T-cell (primary cell): ENCODE data around the gene SLC51A. TPM values are rescaled to one million over a fixed set of nuclear protein-coding genes. Genes with fewer than 3 reads are reported as not detected.
"Not testable (repeated sequence)": the region's sequence is repeated elsewhere in the genome, so short reads cannot be mapped to it uniquely, and the experiment has no call there.

Source experiments
- ATAC-seq, 4 experiments: fragments of 200-7000 bp in 3 of 4; fragments of 150-1000 bp in 1 of 4; cut with Tn5 transposase; replicated peaks in 1 of 4; 1 replicate in 3 of 4; 2 replicates in 1 of 4; pipeline ENCODE4 v1.10.0; 2021; ENCODE audit warnings: moderate library complexity in 3 of 4, mild to moderate bottlenecking in 2 of 4, moderate number of reproducible peaks in 1 of 4
- CTCF ChIA-PET, 2 donors: fragments of 300-600 bp; sonication (Branson Sonifier 250); formaldehyde crosslinking; loops; one replicate each; lab custom pipeline; 2022; ENCODE audit warnings: antibody characterized with exemption in 2 of 2; lab: Charles Lee
- POLR2A ChIA-PET, 2 donors: fragments of 300-600 bp; sonication (Branson Sonifier 250); formaldehyde crosslinking; loops; one replicate each; lab custom pipeline; 2022; ENCODE audit warnings: antibody characterized with exemption in 2 of 2; lab: Charles Lee
- DNase-seq, 35 experiments: peaks; one replicate each; pipeline versions ENCODE4 v3.0.0 to v3.0.0-alpha.2; 2013 to 2023
- H3K27ac ChIP-seq: one replicate; pipeline ENCODE4 v1.5.1; 2013; ENCODE audit warnings: low read length
- H3K27me3 ChIP-seq, 2 experiments: replicated peaks in 1 of 2; 1 replicate in 1 of 2; 2 replicates in 1 of 2; pipeline versions ENCODE4 v1.6.1 to v1.7.0; 2013; ENCODE audit warnings: low read length in 1 of 2, mixed read lengths in 1 of 2; ENCODE audit not compliant: control insufficient read depth in 2 of 2, insufficient read depth in 2 of 2; ENCODE audit errors: extremely low read depth in 1 of 2
- H3K36me3 ChIP-seq, 2 donors: 1 replicate in 1 of 2; 2 replicates in 1 of 2; pipeline versions ENCODE4 v1.6.1 to v1.7.0; 2013; ENCODE audit warnings: low read length in 1 of 2; ENCODE audit not compliant: control insufficient read depth in 2 of 2, insufficient read depth in 1 of 2; ENCODE audit errors: extremely low read depth in 1 of 2
- H3K4me1 ChIP-seq, 2 experiments: 1 replicate in 1 of 2; 2 replicates in 1 of 2; pipeline versions ENCODE4 v1.6.1 to v1.7.0; 2013; ENCODE audit warnings: low read length in 2 of 2, mixed read lengths in 1 of 2; ENCODE audit not compliant: insufficient read depth in 2 of 2, control insufficient read depth in 1 of 2; ENCODE audit errors: extremely low read depth in 1 of 2
- H3K4me3 ChIP-seq, 2 donors: 1 replicate in 1 of 2; 2 replicates in 1 of 2; pipeline versions ENCODE4 v1.5.1 to v1.7.0; 2013; ENCODE audit warnings: mild to moderate bottlenecking in 2 of 2, low read length in 1 of 2, moderate library complexity in 1 of 2; ENCODE audit not compliant: control insufficient read depth in 1 of 2; ENCODE audit errors: extremely low read depth in 1 of 2
- H3K9me3 ChIP-seq: 2 replicates; pipeline ENCODE4 v1.7.0; 2013
- H3K27ac Mint-ChIP-seq, 2 donors: one replicate each; pipeline ENCODE4 v1.8.0; 2020 to 2021; ENCODE audit warnings: mild to moderate bottlenecking in 2 of 2, mixed read lengths in 2 of 2
- H3K27me3 Mint-ChIP-seq, 2 donors: one replicate each; pipeline ENCODE4 v1.8.0; 2021 to 2022; ENCODE audit warnings: mixed read lengths in 2 of 2
- H3K36me3 Mint-ChIP-seq: one replicate; pipeline ENCODE4 v1.8.0; 2021; ENCODE audit warnings: mixed read lengths
- H3K4me1 Mint-ChIP-seq, 3 donors: one replicate each; pipeline ENCODE4 v1.8.0; 2020 to 2022; ENCODE audit warnings: mixed read lengths in 3 of 3, mild to moderate bottlenecking in 1 of 3
- H3K4me3 Mint-ChIP-seq, 3 donors: one replicate each; pipeline ENCODE4 v1.8.0; 2020 to 2022; ENCODE audit warnings: mild to moderate bottlenecking in 3 of 3, mixed read lengths in 3 of 3, moderate library complexity in 3 of 3
- H3K9me3 Mint-ChIP-seq, 3 donors: one replicate each; pipeline ENCODE4 v1.8.0; 2020 to 2022; ENCODE audit warnings: mixed read lengths in 3 of 3
- WGBS: methylation state at CpG from one replicate; pipeline ENCODE4 v1.1.5; 2013; ENCODE audit warnings: missing lambda C conversion rate; ENCODE audit not compliant: insufficient coverage; 5-methylcytosine and 5-hydroxymethylcytosine counted together
- total RNA-seq, 35 experiments: library from RNA in 6 of 35; stranded (reverse) in 6 of 35; fragments of 120-200 nt in 1 of 35; gene quantifications; one replicate each; pipeline versions ENCODE4 v1.2.1 to v1.2.4 and lab custom pipeline; 2013 to 2026

Gene SLC51A
- total RNA-seq: not detected
- total RNA-seq (2013): not detected
- 0 to 0.09 (median 0) reads per million in 29 experiments for total RNA-seq (lab: John Stamatoyannopoulos, UW)

- Mint-ChIP-seq H3K27ac (peak within 1 kb of the TSS in 1 of 2 donors; percentile 16), H3K27me3 (no peaks in the 10 kb centered on the region), H3K9me3 (no peaks in the 10 kb centered on the region), H3K4me3 (peak within 1 kb of the TSS in 1 of 3 donors; percentile 34), H3K36me3 (no peaks in the 10 kb centered on the region), H3K4me1 (peaks cover 12 to 17% (median 16%) of the 10 kb centered on the region in 3 donors)
- ChIA-PET POLR2A (no interaction called here), CTCF (no interaction called here)
- Histone ChIP-seq H3K36me3 (no peaks in the 10 kb centered on the region), H3K4me3 (no peak within 1 kb of the TSS), H3K4me1 (peaks cover 4 to 15% of the 10 kb centered on the region in 2 experiments), H3K27ac (no peak within 1 kb of the TSS), H3K9me3 (no peaks in the 10 kb centered on the region), H3K27me3 (no peaks in the 10 kb centered on the region)
- WGBS: 84% methylated on average over 12 of the region's 15 CpGs
- ATAC-seq (no peak), DNase-seq (no peak)
These were observed at the start of gene SLC51A for GRCh38 chr3:196216089-196216564. Gene SLC51A, plus strand, starts transcription at chr3:196216534. Its CDS starts 179 bp downstream, at chr3:196216713.

GRCh38 chr3:196166741-196167140 is 49.6 kb upstream of the SLC51A start:
- POLR2A ChIA-PET: interaction anchor here in 1 of 2 donors (0.7 kb wide), 1 partner anchor 1149 kb away, joined by 7 read pairs; no protein-coding TSS in a partner anchor
- H3K36me3 Mint-ChIP-seq: no peaks in the 10 kb centered on the region
- 70% methylated on average over 2 of the region's 7 CpGs for WGBS
- H3K27me3 Mint-ChIP-seq: no peaks in the 10 kb centered on the region
- H3K4me1 Mint-ChIP-seq: peaks cover 0 to 4% (median 1%) of the 10 kb centered on the region in 3 donors
- no peak overlapping the region for H3K27ac ChIP-seq
- peaks cover 0 to 6% of the 10 kb centered on the region in 2 experiments for H3K4me1 ChIP-seq
- CTCF ChIA-PET: interaction anchor here in 1 of 2 donors (0.6 kb wide), 1 partner anchor 241 kb away, joined by 3 read pairs; no protein-coding TSS in a partner anchor
- DNase-seq (no peak), ATAC-seq (no peak)
- H3K36me3 ChIP-seq: no peaks in the 10 kb centered on the region
- H3K9me3 ChIP-seq: no peaks in the 10 kb centered on the region
- H3K4me3 Mint-ChIP-seq: no peak overlapping the region
- no peak overlapping the region for H3K27ac Mint-ChIP-seq
- peaks cover 0 to 3% (median 0%) of the 10 kb centered on the region in 3 donors for H3K9me3 Mint-ChIP-seq
- H3K4me3 ChIP-seq: no peak overlapping the region
- peaks cover 0 to 8% of the 10 kb centered on the region in 2 experiments for H3K27me3 ChIP-seq

- no peak overlapping the region for H3K27ac ChIP-seq
- H3K36me3 ChIP-seq: no peaks in the 10 kb centered on the region
- H3K9me3 ChIP-seq: no peaks in the 10 kb centered on the region
- 91% methylated on average over 5 of the region's 6 CpGs for WGBS
- Mint-ChIP-seq H3K27ac (no peak overlapping the region), H3K4me3 (no peak overlapping the region), H3K9me3 (peaks cover 0 to 3% (median 0%) of the 10 kb centered on the region in 3 donors), H3K36me3 (no peaks in the 10 kb centered on the region), H3K27me3 (no peaks in the 10 kb centered on the region), H3K4me1 (peaks cover 0 to 4% (median 1%) of the 10 kb centered on the region in 3 donors)
- peaks cover 0 to 6% of the 10 kb centered on the region in 2 experiments for H3K4me1 ChIP-seq
- DNase-seq (no peak), ATAC-seq (no peak)
- POLR2A ChIA-PET: interaction anchor here in 1 of 2 donors (0.6 kb wide), 1 partner anchor 90 kb away, joined by 3 read pairs; no protein-coding TSS in a partner anchor
- no peak overlapping the region for H3K4me3 ChIP-seq
- CTCF ChIA-PET: no interaction called here
- peaks cover 0 to 3% of the 10 kb centered on the region in 2 experiments for H3K27me3 ChIP-seq
These were observed 47.4 kb upstream of the SLC51A start for GRCh38 chr3:196168808-196169391.

GRCh38 chr3:196169836-196170240 is 46.5 kb upstream of the SLC51A start:
- ChIA-PET CTCF (no interaction called here), POLR2A (no interaction called here)
- Mint-ChIP-seq H3K4me3 (no peak overlapping the region), H3K9me3 (peaks cover 0 to 3% (median 0%) of the 10 kb centered on the region in 3 donors), H3K27ac (no peak overlapping the region), H3K27me3 (no peaks in the 10 kb centered on the region), H3K4me1 (peaks cover 0 to 4% (median 1%) of the 10 kb centered on the region in 3 donors), H3K36me3 (no peaks in the 10 kb centered on the region)
- ATAC-seq (no peak), DNase-seq (no peak)
- Histone ChIP-seq H3K27ac (no peak overlapping the region), H3K9me3 (no peaks in the 10 kb centered on the region), H3K27me3 (no peaks in the 10 kb centered on the region), H3K4me3 (no peak overlapping the region), H3K4me1 (peaks cover 0 to 6% of the 10 kb centered on the region in 2 experiments), H3K36me3 (no peaks in the 10 kb centered on the region)
- WGBS: 100% methylated on average over 1 of the region's 5 CpGs

GRCh38 chr3:196170296-196170695 is 46.0 kb upstream of the SLC51A start:
- POLR2A ChIA-PET, H3K4me3 Mint-ChIP-seq: not testable (repeated sequence)
- 100% methylated on average over 2 of the region's 12 CpGs for WGBS

GRCh38 chr3:196174652-196175051 is 41.7 kb upstream of the SLC51A start:
- Mint-ChIP-seq H3K27me3 (no peaks in the 10 kb centered on the region), H3K36me3 (no peaks in the 10 kb centered on the region), H3K4me3 (no peak overlapping the region), H3K4me1 (peaks cover 10 to 17% (median 15%) of the 10 kb centered on the region in 3 donors), H3K9me3 (peaks cover 0 to 3% (median 0%) of the 10 kb centered on the region in 3 donors), H3K27ac (no peak overlapping the region)
- ChIA-PET POLR2A (no interaction called here), CTCF (no interaction called here)
- Histone ChIP-seq H3K36me3 (no peaks in the 10 kb centered on the region), H3K4me1 (peaks cover 8 to 16% of the 10 kb centered on the region in 2 experiments), H3K27ac (no peak overlapping the region), H3K9me3 (no peaks in the 10 kb centered on the region), H3K27me3 (no peaks in the 10 kb centered on the region), H3K4me3 (no peak overlapping the region)
- WGBS: 83% methylated on average over 1 of the region's 3 CpGs
- DNase-seq (no peak), ATAC-seq (no peak)

More at GRCh38 chr3:196170296-196170695, 46.0 kb upstream of the SLC51A start:
- H3K27ac Mint-ChIP-seq, H3K4me3 ChIP-seq, H3K27me3 ChIP-seq, H3K36me3 Mint-ChIP-seq, H3K9me3 ChIP-seq, H3K36me3 ChIP-seq, H3K4me1 ChIP-seq, CTCF ChIA-PET, H3K27ac ChIP-seq, DNase-seq, H3K27me3 Mint-ChIP-seq, H3K4me1 Mint-ChIP-seq, H3K9me3 Mint-ChIP-seq, ATAC-seq: not testable (repeated sequence)
